Endodermal cell (in vitro differentiated cells): ENCODE results near the gene COPS7B. TPM values are rescaled to one million over a fixed set of nuclear protein-coding genes. Genes with fewer than 3 reads are reported as not detected.
A peak's percentile ranks its signal among the peaks of the same experiment; 100 is the strongest.

Source experiments
- DNase-seq: peaks from one replicate; pipeline ENCODE4 v3.0.0-alpha.2; 2017
- H3K27ac ChIP-seq: 2 replicates; pipeline ENCODE4 v1.5.1; 2013; ENCODE audit warnings: mild to moderate bottlenecking, low read depth, low read length, moderate library complexity
- H3K27me3 ChIP-seq: 2 replicates; pipeline ENCODE4 v1.6.1; 2013; ENCODE audit warnings: mild to moderate bottlenecking, low read length, moderate library complexity; ENCODE audit not compliant: insufficient read depth, control insufficient read depth, poor library complexity, severe bottlenecking
- H3K36me3 ChIP-seq: 2 replicates; pipeline ENCODE4 v1.7.0; 2013; ENCODE audit warnings: mild to moderate bottlenecking, low read length, moderate library complexity; ENCODE audit not compliant: control insufficient read depth, insufficient read depth
- H3K4me1 ChIP-seq: one replicate; pipeline ENCODE4 v1.7.0; 2013; ENCODE audit warnings: low read length; ENCODE audit not compliant: control insufficient read depth, insufficient read depth
- H3K4me3 ChIP-seq: 2 replicates; pipeline ENCODE4 v1.5.1; 2013; ENCODE audit warnings: mild to moderate bottlenecking, low read length, moderate library complexity
- H3K9ac ChIP-seq: 2 replicates; pipeline ENCODE4 v1.6.1; 2013; ENCODE audit warnings: mild to moderate bottlenecking, low read length, moderate library complexity; ENCODE audit not compliant: poor library complexity, severe bottlenecking; ENCODE audit errors: extremely low read depth
- H3K9me3 ChIP-seq: 2 replicates; pipeline ENCODE4 v1.6.1; 2013; ENCODE audit warnings: mild to moderate bottlenecking, low read length, moderate library complexity; ENCODE audit not compliant: control insufficient read depth
- H3K27ac Mint-ChIP-seq: 2 replicates; pipeline ENCODE4 v1.8.0; 2020; ENCODE audit warnings: mixed read lengths
- H3K27me3 Mint-ChIP-seq: 2 replicates; pipeline ENCODE4 v1.8.0; 2021; ENCODE audit warnings: mild to moderate bottlenecking, mixed read lengths; ENCODE audit not compliant: insufficient read depth
- H3K36me3 Mint-ChIP-seq: 2 replicates; pipeline ENCODE4 v1.8.0; 2020; ENCODE audit warnings: low read depth, mixed read lengths
- H3K4me1 Mint-ChIP-seq: 2 replicates; pipeline ENCODE4 v1.8.0; 2020; ENCODE audit warnings: mixed read lengths
- H3K4me3 Mint-ChIP-seq: 2 replicates; pipeline ENCODE4 v1.8.0; 2020; ENCODE audit warnings: mild to moderate bottlenecking, moderate library complexity, mixed read lengths
- H3K9me3 Mint-ChIP-seq: 2 replicates; pipeline ENCODE4 v1.8.0; 2020; ENCODE audit warnings: mild to moderate bottlenecking, mixed read lengths
- CTCF ChIP-seq: fragments of 200-600 bp; sonication (generic); conservative IDR thresholded peaks from 2 replicates; pipeline ENCODE4 v1.5.0; 2021; ENCODE audit warnings: antibody characterized with exemption, mild to moderate bottlenecking
- WGBS, 2 experiments: methylation state at CpG; one replicate each; pipeline versions ENCODE4 v1.1.5 to v1.1.7; 2013; ENCODE audit warnings: missing lambda C conversion rate in 2 of 2, mixed read lengths in 1 of 2; ENCODE audit not compliant: insufficient coverage in 1 of 2, insufficient read length in 1 of 2; 5-methylcytosine and 5-hydroxymethylcytosine counted together
- total RNA-seq, 2 donors: library from RNA; stranded (reverse); fragmentation: NEBNext Ultra II Directional in 1 of 2; extraction: Animal tissue kit (Norgen Biotek cat#: 25700) in 1 of 2; gene quantifications; 2 replicates in 1 of 2; 3 replicates in 1 of 2; pipeline ENCODE4 v1.2.1, GENCODE V29; 2021

COPS7B gene
- total RNA-seq, 2 donors from 2014 or later = 55.0 to 67.1 TPM

GRCh38 chr2:231807020-231807419 lies 20.8 kb downstream of the COPS7B start:
- H3K36me3 Mint-ChIP-seq = peaks cover 70% of the 10 kb centered on the region

GRCh38 chr2:231810905-231811304 lies 24.7 kb downstream of the COPS7B start:
- H3K27me3 ChIP-seq = no peaks in the 10 kb centered on the region
- H3K27ac Mint-ChIP-seq = peak overlapping the region; percentile 53
- H3K4me3 ChIP-seq = no peak overlapping the region
- no peak overlapping the region for H3K27ac ChIP-seq
- peaks cover 65% of the 10 kb centered on the region for H3K36me3 Mint-ChIP-seq
- H3K9me3 ChIP-seq = peaks cover 13% of the 10 kb centered on the region
- H3K27me3 Mint-ChIP-seq = no peaks in the 10 kb centered on the region
- peak; percentile 21 for DNase-seq
- no peaks in the 10 kb centered on the region for H3K4me1 Mint-ChIP-seq
- peaks cover 4% of the 10 kb centered on the region for H3K9me3 Mint-ChIP-seq
- H3K36me3 ChIP-seq = peaks cover 56% of the 10 kb centered on the region
- TF ChIP-seq CTCF = no peak
- no peak overlapping the region for H3K4me3 Mint-ChIP-seq
- no peak overlapping the region for H3K9ac ChIP-seq
- no peaks in the 10 kb centered on the region for H3K4me1 ChIP-seq

More at GRCh38 chr2:231807020-231807419, 20.8 kb downstream of the COPS7B start:
- no peak for TF ChIP-seq CTCF
- peaks cover 10% of the 10 kb centered on the region for H3K4me1 Mint-ChIP-seq
- no peaks in the 10 kb centered on the region for H3K27me3 ChIP-seq
- H3K9me3 ChIP-seq = no peaks in the 10 kb centered on the region
- H3K27ac ChIP-seq = no peak overlapping the region
- no peak overlapping the region for H3K4me3 Mint-ChIP-seq
- H3K4me1 ChIP-seq = no peaks in the 10 kb centered on the region
- H3K9me3 Mint-ChIP-seq = no peaks in the 10 kb centered on the region
- no peak overlapping the region for H3K27ac Mint-ChIP-seq
- no peak for DNase-seq
- 95 to 100% methylated on average over 2 of the region's 2 CpGs for WGBS, 2 experiments
- no peak overlapping the region for H3K4me3 ChIP-seq
- H3K27me3 Mint-ChIP-seq = no peaks in the 10 kb centered on the region
- no peak overlapping the region for H3K9ac ChIP-seq
- peaks cover 86% of the 10 kb centered on the region for H3K36me3 ChIP-seq

- H3K27me3 Mint-ChIP-seq = no peaks in the 10 kb centered on the region
- H3K27ac Mint-ChIP-seq = no peak overlapping the region
These were observed 30.2 kb downstream of the COPS7B start for GRCh38 chr2:231816327-231817026.

More at GRCh38 chr2:231816327-231817026, 30.2 kb downstream of the COPS7B start:
- Histone ChIP-seq H3K9me3 (peaks cover 17% of the 10 kb centered on the region), H3K4me3 (no peak overlapping the region), H3K9ac (no peak overlapping the region), H3K27me3 (no peaks in the 10 kb centered on the region), H3K27ac (no peak overlapping the region), H3K36me3 (peaks cover 5% of the 10 kb centered on the region), H3K4me1 (no peaks in the 10 kb centered on the region)
- WGBS, 2 experiments = 93 to 98% methylated on average over 4 to 8 of the region's 8 CpGs
- no peaks in the 10 kb centered on the region for H3K4me1 Mint-ChIP-seq
- H3K4me3 Mint-ChIP-seq = no peak overlapping the region
- TF ChIP-seq CTCF = no peak
- H3K9me3 Mint-ChIP-seq = peaks cover 6% of the 10 kb centered on the region
- DNase-seq = no peak
- peaks cover 22% of the 10 kb centered on the region for H3K36me3 Mint-ChIP-seq
